ENCODE results near the gene HCN2.

- no peak for TF ChIP-seq POLR2AphosphoS5 (IDR thresholded peaks at IDR 0.05)
- TF ChIP-seq CTCF (IDR thresholded peaks at IDR 0.05; ENCODE audit: poor library complexity, severe bottlenecking), result no peak
- TF ChIP-seq, protein P1, sequence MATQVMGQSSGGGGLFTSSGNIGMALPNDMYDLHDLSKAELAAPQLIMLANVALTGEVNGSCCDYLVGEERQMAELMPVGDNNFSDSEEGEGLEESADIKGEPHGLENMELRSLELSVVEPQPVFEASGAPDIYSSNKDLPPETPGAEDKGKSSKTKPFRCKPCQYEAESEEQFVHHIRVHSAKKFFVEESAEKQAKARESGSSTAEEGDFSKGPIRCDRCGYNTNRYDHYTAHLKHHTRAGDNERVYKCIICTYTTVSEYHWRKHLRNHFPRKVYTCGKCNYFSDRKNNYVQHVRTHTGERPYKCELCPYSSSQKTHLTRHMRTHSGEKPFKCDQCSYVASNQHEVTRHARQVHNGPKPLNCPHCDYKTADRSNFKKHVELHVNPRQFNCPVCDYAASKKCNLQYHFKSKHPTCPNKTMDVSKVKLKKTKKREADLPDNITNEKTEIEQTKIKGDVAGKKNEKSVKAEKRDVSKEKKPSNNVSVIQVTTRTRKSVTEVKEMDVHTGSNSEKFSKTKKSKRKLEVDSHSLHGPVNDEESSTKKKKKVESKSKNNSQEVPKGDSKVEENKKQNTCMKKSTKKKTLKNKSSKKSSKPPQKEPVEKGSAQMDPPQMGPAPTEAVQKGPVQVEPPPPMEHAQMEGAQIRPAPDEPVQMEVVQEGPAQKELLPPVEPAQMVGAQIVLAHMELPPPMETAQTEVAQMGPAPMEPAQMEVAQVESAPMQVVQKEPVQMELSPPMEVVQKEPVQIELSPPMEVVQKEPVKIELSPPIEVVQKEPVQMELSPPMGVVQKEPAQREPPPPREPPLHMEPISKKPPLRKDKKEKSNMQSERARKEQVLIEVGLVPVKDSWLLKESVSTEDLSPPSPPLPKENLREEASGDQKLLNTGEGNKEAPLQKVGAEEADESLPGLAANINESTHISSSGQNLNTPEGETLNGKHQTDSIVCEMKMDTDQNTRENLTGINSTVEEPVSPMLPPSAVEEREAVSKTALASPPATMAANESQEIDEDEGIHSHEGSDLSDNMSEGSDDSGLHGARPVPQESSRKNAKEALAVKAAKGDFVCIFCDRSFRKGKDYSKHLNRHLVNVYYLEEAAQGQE (IDR thresholded peaks at IDR 0.05; ENCODE audit: borderline replicate concordance), result no peak
- no peak for TF ChIP-seq RAD21 (conservative IDR thresholded peaks at IDR 0.05)
- TF ChIP-seq EZH2 (IDR thresholded peaks at IDR 0.05; ENCODE audit: borderline replicate concordance, insufficient read depth, low read length, poor library complexity, severe bottlenecking), result no peak
- TF ChIP-seq EP300 (conservative IDR thresholded peaks at IDR 0.05; ENCODE audit: poor library complexity, severe bottlenecking), result no peak
Observed at GRCh38 chr19:548886-549830, 40.5 kb upstream of the HCN2 start.

Measured in neural cell (in vitro differentiated cells).